Measurements from ENCODE around the gene ZFP64. TPM values are rescaled to one million over a fixed set of nuclear protein-coding genes. Genes with fewer than 3 reads are reported as not detected.
"Not testable (repeated sequence)": the region's sequence is repeated elsewhere in the genome, so short reads cannot be mapped to it uniquely, and the experiment has no call there.

The ZFP64 gene
- polyA plus RNA-seq (ENCODE audit: insufficient read length) = 13.4 TPM

DNA sequence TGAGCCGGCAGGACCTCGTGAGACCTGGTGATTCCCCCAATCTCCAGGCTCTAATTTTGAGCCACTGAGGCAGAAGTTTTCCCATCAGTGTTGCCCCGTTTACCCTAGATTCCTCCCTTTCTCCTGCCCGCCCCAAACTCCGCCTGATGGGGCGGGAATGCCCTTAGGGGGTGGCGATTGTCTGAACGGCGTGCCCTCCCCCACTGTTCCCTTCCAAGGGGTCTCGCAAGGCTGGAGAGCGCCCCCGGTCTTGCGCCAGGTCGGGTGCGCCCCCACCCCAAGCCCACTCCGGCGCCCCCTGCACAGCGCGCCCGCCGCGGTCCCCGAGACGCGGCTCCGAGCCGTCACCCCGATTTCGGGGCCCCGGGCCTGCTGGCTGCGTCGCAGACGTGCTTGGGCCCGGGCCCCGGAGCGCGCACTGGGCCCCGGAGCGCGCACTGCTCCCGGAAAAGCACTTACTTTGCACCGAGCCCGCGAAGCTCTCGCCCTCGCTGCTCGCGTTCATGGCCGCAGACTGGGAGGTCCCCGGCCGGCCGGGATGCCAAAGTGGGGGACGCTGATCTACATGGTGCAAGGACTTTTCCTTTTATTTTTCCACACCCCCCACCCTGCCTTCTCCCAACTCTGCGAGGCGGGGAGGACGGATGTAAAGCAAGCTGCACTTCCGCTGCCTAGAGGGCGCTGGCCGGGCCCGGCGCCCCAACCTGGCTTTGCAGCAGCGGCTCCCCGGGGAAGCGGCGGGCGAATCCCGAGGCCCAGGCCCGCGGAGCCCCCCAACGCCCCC lies at the start of gene ZFP64:
TSS of gene ZFP64 (minus strand) at position 648 of the 784 bp plus-strand sequence. CDS start at position 505, 143 bp downstream.
- peak; percentile 83 for DNase-seq

DNA sequence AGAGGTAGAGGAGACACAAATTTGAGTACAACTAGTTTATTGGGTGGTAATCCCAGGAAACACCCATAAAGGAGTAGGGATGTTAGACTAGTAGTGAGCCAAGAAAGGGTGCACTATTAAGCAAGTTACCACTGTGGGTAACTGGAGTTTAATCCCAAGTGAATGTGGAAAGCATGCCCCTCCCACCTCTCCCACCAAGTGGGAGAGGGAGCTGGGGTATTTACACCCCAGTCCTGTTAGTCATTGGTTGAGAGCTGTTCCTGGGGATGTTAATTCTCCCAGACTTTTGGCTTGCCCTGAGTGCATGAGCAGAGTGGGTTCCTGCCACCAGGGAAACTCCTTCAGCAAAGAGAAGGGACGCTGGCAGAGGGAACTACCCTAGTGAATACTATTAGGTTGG lies 49.2 kb upstream of the ZFP64 start:
- no peak for DNase-seq

DNA sequence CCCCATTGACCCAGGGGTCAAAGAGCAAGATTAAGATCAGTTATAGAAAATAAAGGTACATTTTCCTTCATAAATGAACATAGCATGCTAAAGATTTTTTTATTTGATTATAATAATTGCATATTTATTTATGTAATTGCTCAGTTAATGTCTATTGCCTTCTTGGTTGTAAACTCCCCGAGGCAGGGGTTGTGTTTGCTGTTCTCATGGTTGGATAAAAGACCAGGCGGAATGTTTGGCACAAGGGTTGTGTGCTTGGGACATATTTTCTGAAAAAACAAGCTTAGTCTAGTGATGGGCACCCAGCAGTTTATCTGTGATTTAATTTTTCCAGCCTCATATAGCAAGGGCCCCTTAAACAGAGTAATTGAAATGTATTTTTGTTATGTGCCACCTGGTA lies 47.5 kb upstream of the ZFP64 start:
- DNase-seq = no peak

DNA sequence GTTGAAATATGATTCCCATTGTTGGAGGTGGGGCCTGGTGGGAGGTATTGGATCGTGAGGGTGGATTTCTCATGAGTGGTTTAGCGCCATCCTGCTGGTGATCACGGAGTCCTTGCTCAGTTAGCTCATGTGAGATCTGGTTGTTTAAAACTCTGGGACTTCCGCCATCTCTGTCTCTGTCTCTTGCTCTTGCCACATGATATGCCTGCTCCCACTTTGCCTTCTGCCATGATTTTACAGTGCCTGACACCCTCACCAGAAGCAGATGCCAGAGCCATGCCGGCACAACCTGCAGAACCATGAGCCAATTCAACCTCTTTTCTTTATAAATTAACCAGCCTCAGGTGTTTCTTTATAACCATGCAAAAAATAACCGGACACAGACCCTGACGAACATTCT lies 44.7 kb upstream of the ZFP64 start:
- no peak for DNase-seq

DNA sequence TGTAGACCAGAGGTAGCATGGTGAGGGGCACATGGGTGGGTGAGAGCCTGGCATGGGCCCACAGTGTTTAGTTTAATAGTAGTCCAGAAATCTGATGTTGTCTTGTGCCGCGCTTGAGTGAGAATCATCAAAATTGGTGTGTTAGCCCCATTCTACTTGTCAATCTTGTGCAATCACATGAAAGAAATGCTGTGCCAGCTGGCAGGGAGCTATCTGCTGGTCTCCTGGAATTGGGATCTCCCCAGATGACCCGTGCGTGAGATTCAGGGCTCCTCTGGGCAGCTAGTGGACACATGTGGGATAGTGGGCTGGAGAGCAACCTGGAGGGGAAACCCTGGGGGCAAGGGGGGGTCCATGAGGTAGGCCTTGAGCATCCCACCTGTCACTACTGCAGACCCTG lies 43.5 kb upstream of the ZFP64 start:
- no peak for DNase-seq

DNA sequence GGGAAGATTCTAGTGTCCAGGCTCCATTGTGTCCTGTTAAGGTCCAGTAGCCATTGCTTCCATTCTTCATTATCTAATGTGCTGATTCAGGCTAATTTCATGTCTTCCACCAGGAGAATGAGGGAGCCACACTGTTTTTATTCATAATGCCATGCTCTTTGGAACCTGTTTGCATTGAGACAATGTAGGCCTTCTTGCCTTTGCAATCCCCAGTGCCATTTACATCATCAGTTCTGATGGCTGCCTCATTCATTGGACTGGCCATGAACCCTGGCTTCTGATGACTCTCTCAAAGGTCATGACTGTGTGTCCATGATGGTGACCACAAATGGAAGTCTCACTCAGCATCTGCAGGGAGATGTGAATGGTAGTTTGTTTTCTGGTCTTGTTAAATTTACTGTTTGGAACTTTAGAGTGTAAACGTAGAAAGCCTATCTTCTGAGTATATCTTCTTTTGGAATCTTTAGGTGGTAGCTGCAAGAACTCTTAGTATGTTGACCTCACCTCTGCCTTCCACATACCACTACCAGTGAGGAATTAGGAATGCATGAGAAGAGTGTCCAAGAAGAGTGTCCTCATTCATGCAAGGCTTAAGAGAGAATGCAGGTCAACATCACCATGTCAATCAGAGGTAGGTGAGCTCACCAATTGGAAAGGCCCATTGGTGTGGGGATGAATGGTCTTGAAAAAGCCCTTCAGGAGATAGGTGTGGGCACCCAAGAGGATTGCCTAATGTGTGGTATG lies 42.9 kb upstream of the ZFP64 start:
- no peak for DNase-seq

DNA sequence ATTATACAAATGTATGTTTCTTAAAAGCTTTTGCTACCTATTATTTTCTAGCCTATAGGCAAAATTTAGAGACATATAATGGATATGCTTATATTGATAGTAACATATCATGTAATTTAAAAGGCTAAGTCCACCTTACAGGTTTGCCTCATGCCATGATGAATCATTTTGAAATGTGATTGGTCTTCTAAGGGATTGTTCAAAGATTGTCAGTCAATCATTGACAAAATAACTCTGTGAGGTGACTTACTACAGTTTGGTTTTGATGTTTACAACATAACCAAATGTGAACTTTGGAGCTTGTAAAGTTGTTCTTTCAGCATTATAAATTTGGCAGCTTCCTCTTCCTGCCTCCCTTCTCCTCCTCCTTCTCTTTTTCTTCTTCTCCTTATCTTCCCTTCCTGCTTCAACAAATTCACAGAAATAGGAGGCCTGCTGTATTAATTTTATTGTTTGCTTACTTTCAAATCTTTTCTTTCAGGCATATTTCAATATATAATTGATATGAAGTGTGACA lies 39.7 kb upstream of the ZFP64 start:
- DNase-seq = no peak

DNA sequence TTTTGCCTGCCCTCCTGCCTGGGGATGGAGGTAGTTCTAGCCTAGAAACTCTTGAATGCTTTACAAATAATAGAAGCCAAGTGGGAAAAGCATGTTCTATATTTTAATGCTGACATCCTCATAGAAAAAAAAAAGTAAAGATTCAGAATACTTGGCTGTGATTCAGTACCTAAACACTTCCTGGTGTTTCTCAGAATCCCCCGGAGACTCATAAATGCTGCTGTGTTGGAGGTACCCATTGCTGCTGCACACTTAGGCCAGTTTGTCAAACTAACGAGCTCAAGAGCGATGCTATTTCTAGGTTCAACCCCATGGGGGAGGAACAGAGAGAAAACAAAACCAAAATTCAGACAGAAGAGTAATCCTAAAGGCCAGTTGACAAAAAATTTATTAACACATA lies 38.8 kb upstream of the ZFP64 start:
- peak; percentile 15 for DNase-seq

DNA sequence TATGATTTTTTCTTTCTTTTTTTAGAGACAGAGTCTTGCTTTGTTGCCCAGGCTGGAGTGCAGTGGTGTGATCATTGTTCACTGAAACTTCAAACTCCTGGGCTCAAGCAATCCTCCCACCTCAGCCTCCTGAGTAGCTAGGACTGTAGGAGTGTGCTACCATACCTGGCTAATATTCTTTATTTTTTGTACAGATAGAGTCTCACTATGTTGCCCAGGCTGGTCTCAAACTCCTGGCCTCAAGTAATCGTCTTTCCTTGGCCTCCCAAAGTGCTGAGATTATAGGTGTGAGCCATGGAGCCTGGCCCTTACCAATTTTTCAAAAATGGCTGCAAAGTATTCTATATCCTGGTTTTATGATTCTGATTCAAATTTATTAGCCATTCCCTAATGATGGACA lies 37.8 kb upstream of the ZFP64 start:
- DNase-seq = not testable (repeated sequence)

DNA sequence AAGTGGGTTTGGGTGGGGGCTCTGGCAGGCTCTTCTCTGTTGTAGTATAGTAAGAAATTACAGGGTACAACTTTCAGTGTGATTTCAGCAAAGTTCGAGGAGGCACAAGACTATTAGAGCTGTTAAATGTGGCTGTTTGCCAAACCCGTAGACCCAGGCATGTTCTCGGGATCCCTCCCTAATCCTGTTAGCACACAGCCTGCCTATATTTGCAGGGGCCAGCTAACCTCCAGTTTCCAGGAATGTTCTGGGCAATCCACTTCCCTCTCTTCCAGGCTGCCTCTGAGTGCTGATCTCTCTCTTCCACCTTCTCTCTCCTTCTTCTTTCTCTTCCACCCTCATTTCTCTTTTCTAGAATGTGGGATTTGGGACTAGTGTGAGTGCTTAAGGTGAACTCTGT lies 34.8 kb upstream of the ZFP64 start:
- DNase-seq = no peak

DNA sequence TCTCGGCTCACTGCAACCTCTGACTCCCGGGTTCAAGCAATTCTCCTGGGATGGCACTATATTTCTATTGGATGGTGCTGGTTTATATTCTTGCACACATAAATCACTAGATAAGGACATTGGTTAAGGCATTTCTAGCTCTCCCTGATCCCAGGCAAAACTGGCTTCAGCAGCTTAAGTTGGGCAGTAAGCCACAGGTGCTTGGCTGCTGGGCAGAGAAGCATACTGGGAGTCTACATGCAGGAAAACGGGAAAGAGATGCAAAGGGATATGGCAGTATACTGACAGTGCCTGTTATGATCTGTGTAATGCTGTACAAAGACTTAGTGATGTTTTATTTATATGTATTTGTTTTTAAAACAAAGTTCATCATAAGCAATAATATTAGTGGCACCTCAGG lies 33.3 kb upstream of the ZFP64 start:
- no peak for DNase-seq

DNA sequence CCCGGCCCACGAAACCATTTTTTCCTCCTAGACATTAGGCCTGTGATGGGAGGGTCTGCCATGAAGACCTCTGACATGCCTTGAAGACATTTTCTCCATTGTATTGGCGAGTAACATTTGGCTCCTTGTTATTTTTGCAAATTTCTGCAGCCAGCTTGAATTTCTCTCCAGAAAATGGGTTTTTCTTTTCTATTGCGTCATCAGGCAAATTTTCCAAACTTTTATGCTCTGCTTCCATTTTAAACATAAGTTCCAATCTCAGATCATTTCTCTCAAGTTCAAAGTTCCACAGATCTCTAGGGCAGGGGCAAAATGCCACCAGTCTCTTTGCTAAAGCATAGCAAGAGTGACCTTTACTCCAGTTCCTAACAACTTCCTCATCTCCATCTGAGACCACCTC lies 29.8 kb upstream of the ZFP64 start:
- not testable (repeated sequence) for DNase-seq

DNA sequence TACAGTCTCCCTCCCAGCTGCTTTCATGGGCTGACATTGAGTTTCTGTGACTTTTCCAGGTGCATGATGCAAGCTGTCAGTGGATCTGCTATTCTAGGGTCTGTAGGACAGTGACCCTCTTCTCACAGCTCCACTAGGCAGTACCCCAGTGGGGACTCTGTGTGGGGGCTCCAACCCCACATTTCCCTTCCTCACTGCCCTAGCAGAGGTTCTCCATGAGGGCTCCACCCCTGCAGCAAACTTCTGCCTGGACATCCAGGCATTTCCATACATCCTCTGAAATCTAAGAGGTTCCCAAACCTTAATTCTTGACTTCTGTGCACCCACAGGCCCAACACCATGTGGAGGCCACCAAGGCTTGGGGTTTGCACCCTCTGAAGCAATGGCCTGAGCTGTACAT lies 29.3 kb upstream of the ZFP64 start:
- DNase-seq = not testable (repeated sequence)

DNA sequence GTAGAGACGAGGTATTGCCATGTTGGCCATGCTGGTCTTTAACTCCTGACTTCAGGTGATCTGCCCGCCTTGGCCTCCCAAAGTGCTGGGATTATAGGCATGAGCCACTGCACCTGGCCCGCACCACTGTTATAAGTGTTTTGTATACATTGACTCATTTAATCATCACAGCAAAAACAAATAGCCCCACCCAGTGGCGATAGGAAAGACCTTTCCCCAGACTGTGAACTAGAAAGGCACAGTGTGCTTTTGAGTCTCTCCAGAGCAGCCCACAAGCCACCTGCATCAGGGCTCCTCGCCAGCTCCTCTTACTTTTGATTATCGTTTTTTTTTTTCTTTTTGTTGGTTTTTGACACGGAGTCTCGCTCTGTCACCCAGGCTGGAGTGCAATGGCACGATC lies 27.9 kb upstream of the ZFP64 start:
- DNase-seq = no peak

DNA sequence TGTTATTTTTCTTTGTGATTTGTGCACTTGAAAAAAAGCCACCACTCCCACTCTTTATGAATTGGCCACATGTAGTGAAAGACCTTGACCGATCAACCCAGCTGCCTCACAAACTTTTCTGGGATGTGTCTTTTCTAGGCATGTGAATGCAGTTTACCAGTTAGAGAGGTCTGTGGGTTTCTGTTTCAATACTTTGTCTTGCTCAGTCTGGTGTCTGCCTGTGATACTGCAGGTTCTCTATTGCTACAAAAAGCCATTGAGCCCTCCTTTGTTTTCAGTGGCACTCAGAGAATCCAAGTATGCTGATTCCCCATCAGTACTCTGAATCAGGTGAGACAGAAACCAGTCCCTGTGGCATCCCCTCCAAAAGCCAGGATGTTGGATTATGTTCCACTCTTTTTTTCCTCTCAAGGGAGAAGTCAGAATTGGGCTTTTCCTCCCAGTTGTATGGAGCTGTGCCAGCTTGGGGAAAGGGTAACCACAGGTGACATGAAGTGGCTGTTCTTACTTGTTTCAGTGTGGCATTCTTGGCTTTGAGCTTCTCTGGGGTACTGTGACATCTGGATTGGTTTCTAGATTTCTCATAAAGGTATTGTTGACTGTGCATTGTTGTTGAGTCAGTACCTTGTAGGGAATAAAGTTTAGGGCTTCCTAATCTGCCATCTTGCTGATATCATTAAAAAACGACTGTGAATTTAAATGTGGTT lies 26.3 kb upstream of the ZFP64 start:
- no peak for DNase-seq

DNA sequence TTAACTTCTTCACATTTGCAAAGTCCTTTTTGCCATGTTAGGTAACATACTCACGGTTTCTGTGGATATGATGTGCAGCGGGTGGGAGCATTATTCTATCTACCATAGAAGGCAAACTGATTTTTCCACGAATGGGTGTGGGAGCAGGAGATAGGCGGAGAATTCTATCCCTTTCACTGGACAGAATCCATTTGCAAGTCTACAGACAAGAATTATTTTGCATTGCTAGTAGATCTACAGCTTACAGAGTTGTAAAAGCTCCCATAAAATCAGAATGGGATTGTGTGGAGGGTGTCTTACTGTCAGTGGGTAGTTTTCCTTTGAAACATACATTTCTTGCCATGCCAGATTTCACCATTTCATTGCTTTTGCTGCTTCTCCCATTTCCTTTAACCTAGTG lies 22.4 kb upstream of the ZFP64 start:
- DNase-seq = no peak

DNA sequence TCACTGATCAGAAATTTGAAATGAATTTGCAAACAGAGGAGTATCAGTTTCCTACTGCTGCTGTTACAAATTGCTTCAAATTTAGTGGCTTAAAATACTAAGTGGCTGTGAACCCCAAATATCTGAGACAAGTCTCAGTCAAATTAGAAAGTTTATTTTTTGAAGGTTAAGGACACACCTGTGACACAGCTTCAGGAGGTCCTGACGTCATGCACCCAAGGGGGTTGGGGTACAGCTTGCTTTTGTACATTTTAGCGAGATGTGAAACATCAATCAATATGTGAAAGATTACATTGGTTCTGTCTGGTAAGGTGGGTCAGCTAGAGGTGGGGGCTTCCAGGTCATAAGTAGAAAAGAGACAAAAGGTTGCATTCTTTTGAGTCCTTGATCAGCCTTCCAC lies 21.4 kb upstream of the ZFP64 start:
- no peak for DNase-seq

DNA sequence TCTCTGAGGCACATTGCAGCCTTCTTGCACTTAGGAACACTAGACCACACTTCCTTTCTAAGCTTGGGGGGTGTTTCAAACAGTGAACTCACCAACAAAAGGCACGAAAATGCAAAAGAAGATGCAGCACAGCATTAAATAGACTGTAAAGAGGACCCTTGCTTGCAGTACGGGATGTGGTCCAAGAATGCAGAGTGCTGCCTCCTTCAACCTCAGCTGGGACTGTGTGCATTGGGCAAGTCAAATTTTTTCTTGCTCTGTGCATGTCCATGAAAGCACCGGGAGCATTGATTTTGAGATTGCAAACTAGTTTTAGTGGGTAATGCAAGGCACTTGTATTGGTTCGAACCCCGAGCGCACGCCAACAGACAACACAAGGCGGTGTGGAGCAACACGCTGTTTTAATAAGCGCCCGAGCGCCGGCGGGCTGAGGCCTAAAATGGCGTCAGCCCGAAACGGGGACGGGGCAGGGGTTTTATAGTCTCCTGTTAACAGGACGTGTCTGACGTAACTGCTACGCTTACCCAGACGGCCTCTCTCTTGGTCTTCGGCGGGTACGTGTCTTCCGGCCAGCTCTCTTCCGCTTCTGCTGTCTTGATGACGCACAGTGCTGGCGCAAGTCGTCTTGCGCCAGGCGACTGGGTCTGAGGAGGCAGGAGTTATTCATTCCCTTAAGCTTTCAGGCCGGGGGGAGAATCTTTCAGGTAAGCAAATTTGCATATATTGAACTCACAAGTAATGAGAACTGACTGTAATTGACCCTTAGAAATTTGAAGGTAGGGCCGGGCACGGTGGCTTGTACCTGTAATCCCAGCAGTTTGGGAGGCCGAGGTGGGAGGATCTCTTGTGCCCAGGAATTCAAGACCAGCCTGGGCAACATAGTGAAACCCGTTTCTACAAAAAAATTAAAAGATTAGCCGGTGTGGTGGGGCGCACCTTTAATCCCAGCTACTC lies 18.7 kb upstream of the ZFP64 start:
- no peak for DNase-seq

DNA sequence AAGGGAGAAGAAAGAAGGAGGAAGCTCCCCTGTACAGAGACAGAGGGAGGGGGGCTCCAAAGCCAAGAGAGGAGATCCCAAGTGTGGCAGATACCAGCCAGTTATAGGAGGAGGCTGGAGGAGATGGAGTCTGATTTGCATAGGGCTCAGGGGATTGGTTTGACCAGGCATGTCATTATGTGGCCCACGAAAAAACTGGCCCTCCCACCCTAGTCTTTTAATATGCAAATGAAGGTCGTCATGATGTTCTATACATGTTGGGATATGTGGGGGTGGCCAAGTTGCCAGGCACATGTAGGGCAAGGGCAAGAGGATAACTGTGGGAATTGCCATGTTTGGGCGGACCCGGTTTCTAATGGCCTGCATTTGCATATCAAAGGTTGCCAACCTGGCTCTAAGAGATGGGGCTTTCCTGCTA lies 17.6 kb upstream of the ZFP64 start:
- no peak for DNase-seq

DNA sequence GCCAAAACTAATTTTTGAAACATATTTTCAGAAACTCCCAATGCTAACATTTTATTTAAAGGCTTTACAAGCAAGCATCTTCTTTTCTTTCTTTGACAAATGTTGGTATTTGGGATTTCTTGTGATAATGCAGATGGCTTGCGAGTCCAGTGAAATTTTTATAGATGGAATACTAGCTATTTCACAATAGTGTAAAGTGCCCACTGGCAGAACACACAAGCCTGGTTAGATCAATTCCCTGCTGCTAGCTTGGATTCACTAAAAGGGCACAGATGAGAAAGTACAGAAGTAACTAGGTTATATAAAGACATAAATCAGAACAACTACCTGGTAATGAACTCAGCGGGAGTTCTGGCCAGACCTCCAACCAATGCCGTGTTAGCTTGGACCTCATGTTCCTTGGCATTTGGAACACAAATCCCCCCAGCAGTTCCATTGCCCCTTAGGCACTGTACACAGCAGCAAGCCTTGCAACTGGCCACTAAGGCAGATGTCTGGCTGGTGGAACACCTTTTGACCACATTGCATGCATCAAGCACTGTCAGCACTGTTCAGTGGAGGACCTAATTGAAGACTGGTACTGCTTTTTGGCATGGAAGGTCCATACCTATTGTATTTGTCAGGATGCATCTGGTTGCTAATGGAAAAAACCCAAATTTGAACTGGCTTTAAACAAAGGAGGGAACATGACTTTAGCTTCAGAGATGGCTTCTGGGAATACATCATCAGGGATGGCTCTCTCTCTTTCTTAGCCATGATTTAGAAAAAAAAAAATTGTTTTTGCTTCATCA lies 15.6 kb upstream of the ZFP64 start:
- no peak for DNase-seq

DNA sequence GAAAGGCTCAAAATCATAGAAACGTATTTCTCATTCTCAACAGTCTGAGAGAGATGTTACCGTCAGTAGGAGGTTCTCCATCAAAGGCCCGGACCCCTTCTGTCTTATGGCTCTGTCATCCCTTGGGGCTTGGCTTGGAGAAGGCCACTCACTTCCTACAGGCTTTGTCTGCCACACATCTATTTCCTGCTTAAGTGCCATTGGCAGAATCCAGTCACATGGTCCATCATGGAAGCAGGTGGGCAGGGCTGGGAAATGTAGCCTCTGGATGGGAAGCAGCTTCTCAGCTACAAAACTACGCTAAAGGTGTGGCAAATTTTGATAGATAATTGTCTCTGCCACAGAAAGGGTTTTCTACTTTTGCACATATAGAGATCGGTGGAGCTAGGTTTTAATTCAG lies 12.6 kb upstream of the ZFP64 start:
- DNase-seq = no peak

Data from hindlimb muscle (tissue), 1 donor.